ENCODE measurements around the gene TMEM212.
"Not testable (repeated sequence)": the region's sequence is repeated elsewhere in the genome, so short reads cannot be mapped to it uniquely, and the experiment has no call there.

The TMEM212 gene

DNA sequence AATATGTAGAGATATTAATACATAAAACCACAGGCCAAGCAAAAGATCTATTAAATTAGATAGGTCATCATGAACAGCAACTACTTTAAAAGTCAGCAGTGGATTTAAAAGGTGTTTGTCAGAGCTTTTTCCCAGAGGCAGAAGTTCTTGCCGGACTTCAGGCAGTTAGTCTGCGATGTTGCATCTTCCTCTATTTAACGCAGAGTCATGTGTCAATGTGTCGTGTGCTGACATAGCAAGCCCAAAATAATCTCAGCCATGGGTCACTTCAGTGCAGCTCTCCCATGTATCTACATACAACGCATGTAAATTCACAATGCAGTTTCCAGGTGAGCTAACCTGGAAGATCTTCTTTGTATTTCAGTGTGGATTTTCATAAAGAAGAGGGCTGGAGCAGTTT, 8.0 kb upstream of the TMEM212 start:
- DNase-seq = no peak

GRCh38 chr3:171835613-171836012, 7.5 kb upstream of the TMEM212 start:
- no peak for DNase-seq

DNA sequence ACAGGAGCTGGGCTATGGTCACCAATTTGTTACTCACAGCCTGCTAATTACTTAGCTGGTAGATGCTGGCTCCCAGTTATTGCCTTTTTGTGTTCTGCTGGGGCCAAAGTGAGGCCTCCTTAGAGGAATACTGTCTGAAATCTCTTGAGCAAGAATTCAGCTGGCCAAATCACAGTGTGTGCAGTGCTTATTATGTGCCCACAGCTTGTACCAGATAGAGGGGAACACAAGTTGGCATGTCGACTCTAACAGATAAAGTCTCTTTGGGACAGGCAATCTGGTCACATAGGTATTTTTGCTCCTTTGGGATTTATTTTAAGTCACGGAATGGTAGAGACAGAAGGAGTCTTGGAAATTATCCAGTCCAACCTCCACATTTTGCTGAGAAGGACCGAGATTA, 6.3 kb upstream of the TMEM212 start:
- DNase-seq = no peak

DNA sequence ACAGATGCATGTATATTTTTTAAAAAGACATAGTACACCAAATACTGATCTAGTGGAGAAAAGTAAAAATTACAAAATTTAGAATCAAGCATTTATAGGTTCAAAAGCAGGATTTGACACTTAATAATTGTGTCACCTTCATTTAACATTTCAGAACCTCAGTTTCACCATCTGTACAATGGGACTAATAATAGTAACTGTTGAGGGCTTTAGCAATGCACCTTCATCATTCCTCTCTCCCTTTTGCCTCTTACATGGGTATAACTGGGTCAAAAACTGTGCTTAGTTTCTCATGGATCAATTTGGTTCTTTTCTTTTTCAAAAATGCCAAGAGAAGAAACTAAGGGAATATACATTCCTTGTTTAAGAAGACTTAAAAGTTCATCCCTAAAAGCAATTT, 5.5 kb upstream of the TMEM212 start:
- DNase-seq = no peak

DNA sequence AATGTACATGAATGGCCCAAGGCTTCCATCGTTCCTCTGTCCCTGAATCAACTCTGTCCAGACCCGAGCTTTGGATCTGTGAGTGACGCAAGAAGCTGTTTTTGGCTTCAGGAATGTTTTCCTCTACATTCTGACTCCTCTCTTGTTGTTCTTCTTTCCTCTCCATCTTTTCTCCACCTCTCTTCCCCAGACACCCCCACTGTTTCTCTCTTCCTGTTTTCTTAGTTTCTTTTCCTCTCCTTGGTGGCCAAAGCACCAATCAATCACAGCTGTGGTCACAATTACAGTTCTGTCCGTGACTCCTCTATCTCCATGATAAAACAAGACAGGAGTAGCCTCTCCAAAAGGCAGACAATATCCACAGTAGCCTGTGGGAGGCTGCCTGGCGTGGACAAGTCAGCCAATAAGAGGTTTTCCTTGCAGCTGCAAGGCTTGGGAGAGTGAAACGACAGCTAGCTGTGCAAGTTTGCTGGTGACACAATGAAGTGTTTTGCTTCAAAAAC, 4.9 kb upstream of the TMEM212 start:
- no peak for DNase-seq

DNA sequence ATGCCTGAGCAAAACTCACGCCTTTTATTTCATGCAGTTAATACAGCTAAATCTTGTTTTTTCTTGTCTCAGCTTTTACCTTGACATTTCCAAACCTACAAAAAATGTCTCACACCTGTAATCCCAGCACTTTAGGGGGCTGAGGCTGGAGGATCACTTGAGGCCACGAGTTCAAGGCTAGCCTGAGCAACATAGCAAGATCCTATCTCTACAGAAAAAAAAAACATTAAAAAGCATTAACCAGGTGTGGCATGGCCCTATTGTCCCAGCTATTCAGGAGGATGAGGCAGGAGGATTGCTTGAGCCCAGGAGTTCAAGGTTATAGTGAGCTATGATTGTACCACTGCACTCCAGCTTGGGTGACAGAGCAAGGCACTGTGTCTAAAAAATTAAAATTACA, 3.9 kb upstream of the TMEM212 start:
- DNase-seq = no peak

DNA sequence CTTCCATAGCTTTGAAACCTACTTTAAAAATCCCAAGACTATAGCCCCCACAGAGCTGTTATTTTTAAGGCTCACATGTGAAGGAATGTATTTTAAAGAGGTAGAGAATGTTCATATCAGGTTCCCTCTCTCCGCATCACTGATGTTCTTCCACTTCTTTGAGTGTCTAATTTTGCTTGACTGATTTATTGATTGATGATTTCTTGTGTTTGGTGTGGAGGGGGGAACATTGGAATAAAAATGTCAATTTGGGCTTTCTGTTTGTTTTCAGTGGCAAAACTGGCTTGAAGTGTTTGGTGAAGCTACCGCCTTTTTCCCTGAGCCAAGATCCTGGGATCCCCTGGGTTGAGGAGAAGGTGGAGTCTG, 2.7 kb upstream of the TMEM212 start:
- DNase-seq = no peak

GRCh38 chr3:171840811-171841619, 2.1 kb upstream of the TMEM212 start:
- no peak for DNase-seq

DNA sequence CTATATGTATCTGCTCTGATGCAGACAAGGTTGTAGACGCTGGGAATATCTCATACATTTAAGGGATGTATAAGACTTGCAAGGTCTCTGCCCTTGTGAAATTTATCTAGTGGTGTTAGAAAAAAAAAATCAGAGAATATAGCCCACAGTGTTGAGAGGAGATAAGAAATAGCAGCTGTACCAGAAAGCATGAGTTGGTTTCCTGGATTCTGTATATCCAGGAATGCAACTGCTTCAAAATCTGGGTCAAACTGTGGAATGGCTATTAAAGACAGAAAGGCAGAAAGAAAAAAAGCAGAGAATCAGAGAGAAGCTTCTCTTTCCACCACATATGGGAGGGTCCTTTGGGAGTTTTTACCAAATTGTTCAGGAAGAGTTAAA, 1.5 kb upstream of the TMEM212 start:
- no peak for DNase-seq

- no peak for DNase-seq
Measured at GRCh38 chr3:171844873-171845272, 1.7 kb downstream of the TMEM212 start.

DNA sequence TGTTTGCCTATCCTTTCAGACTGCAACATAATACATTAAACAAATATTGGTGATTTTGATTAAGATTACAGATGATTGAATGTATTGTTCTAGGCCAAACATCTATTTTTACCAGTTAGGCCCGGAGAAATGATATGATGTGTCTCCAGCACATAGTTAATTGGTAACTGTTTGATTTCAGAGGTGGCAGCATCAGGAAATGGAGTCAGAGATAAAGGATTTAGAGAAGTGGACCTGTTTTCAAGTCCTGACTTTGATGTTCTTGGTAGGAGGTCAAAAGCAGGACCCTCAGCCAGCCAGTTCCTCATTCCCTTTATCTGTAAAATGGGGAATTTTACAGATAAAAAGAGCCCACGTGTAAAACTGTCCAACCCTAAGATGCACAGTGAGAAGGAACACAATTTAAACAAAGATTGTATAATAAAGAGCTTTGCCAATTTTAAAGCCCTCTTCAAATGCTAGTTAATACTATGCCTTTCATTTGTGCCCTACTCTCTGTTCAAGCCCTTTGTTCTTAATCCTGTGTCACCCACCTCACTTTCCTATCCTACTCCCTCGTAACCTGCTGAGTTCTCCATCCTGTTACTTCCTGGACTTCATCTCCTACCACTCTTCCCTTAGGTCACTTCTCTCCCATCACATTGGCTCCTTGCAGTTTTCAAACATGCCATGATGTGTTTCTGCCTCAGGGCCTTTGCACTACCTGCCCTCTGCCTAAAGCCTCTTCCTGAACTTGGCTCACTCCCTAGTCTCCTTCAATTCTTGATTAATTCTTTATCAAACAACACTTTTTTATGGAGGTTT, 2.5 kb downstream of the TMEM212 start:
- no peak for DNase-seq

- DNase-seq = no peak
Measured at GRCh38 chr3:171846597-171846996, 3.4 kb downstream of the TMEM212 start.

DNA sequence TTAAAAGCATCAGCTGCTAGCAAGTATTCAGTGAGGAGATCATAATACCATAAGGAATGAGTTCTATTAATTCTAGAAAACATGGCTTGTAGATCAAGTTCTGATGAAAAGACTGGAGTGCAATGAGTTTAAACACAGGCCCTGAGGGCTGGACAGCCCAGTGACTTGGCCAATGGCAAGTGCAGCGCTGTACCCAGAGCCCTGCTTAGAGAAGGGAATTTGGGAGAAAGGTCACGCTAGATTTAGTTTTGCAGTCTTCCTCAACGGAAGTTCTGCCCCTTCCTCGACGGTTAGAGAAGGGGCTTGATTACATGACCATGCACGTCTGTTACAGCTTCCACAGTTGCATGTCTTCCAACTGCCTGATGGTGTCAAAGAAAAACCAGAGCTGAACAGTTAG, 4.0 kb downstream of the TMEM212 start:
- DNase-seq = no peak

GRCh38 chr3:171847595-171848259, 4.6 kb downstream of the TMEM212 start:
- no peak for DNase-seq

DNA sequence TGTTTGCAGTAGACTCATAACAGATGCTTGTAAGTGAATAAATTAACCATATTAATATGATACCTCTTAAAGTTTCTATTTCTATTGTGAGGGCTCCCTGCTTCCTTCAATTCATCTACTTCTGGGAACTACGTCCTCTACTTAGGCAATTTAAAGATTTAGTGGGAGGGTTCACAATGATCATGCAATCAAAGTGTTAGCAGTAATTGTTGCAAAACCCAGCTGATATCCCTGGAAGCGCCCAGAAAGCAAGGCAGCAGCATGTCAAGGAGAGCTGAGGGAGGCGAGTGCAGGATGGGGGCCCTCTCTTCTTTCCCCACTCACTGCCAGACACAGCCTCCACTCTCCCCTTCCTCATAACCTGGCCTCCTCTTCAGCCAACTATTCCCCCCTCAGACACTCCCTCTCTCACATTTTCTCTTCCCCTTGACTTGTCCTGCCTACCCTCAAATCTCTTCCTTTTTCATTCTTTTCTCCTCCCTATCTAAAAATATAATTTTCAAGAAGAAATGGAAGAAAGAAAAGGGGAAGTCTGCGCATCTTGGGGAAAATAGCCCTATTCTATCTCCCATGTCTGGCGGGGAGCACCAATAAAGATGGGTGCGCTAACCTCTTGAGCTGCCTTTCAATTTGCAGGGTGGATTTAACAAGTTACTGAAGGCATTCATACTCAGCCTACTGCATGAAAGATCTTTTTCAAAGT, 6.6 kb downstream of the TMEM212 start:
- DNase-seq = no peak

DNA sequence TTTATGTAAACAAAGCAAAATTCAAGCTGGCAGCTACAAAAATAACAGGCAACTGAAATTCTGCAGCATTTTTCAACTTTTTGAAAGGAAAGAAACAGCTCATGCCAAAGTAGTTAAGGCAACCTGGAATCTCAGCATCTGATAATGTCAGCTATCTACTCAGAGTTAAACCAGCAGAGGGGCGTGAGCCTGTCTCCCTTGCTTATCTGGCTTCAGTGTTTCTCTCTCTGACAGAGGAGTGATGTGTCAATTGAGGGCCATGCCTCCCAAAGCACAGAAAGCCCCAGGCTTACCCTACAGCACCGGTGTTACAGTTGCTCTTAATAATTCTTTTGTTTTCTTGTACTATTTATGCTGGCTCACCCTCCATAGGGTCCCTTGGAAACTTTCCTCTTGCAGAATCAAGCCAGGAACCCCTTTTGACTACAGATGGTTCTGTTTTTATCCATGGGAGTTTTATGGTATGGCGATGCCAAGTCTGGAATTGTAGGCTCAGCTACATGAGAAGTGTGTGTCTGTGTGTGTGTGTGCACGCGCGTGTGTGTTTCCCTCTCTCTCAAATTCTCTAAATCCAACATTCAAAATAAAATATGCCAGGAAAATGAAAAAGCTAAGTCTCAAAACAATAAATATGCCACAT, 7.3 kb downstream of the TMEM212 start:
- no peak for DNase-seq

- no peak for DNase-seq
Measured at GRCh38 chr3:171850960-171851659, 8.0 kb downstream of the TMEM212 start.

DNA sequence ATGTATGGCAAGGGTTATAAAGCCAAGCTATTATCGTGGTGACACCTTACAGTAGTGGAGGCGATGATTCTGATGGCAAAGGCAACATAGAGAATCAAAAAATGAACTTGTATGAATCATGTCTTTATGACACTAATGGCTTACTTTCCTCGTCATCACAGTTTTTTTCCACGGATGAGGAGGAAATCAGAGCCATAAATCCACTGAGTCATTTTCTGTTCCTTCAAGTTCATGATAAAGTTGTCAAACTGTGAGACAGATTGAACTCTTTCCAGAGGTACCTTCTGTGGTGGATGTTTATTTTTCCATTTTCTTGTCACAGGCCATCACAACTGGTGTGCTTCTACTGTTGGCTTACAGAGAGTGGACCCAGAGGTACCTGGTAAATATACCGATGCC, 8.5 kb downstream of the TMEM212 start:
- no peak for DNase-seq

GRCh38 chr3:171854649-171855305, 11.6 kb downstream of the TMEM212 start:
- DNase-seq = no peak

- DNase-seq = not testable (repeated sequence)
Measured at GRCh38 chr3:171858770-171859169, 15.6 kb downstream of the TMEM212 start.

DNA sequence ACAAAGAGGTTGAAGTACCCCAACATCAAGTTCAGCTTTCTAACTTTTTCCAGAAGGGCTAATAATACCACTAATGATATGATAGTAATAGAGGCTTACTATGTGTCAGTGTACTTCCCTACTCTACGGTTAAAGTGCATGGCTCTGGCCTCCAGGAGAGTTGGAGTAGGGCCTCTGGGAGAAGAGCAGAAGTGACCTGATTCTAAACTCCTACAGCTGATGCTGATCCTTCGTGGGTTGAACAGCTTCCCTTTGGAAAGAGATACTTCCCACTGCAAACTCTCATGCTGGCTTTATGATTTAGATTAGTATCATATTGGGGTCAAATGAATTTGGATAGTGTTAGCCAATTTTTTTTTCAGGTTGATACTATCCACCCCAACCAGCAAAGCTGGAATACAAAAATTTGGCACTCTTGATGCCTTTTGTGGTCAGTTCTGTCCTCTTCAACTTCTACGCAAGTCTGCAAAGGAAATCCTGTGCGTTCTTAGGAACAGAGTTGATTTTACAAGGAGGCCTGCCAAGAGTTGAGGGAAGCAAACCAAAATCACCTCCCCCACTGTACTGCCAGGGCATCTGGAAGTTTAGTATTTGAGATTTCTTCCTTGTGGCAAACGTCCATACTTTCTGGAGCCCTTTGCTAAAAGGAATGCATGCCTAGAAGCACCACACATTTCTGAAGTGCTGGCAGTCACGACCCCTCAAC, 17.8 kb downstream of the TMEM212 start:
- DNase-seq = no peak

Measured in NCI-H510A treated with DMSO at 0.1 percent for 48 hours (cell line).